Effector memory CD4-positive, alpha-beta T cell (primary cell): ENCODE data around the gene IDUA.
"Not testable (repeated sequence)": the region's sequence is repeated elsewhere in the genome, so short reads cannot be mapped to it uniquely, and the experiment has no call there.

Source experiments
- DNase-seq, 3 donors: peaks; one replicate each; pipeline ENCODE4 v3.0.0-alpha.2; 2020
- H3K27ac ChIP-seq: 2 replicates; pipeline ENCODE4 v1.7.0; 2013; ENCODE audit warnings: mild to moderate bottlenecking, low read length, moderate library complexity; ENCODE audit not compliant: insufficient read depth, poor library complexity, severe bottlenecking
- H3K27me3 ChIP-seq: replicated peaks from 2 replicates; pipeline ENCODE4 v1.7.0; 2013; ENCODE audit warnings: mild to moderate bottlenecking, low read length; ENCODE audit not compliant: insufficient read depth, control insufficient read depth, poor library complexity, severe bottlenecking
- H3K36me3 ChIP-seq: 2 replicates; pipeline ENCODE4 v1.7.0; 2013; ENCODE audit warnings: mild to moderate bottlenecking, low read length, moderate library complexity; ENCODE audit not compliant: control insufficient read depth, insufficient read depth
- H3K4me1 ChIP-seq: 2 replicates; pipeline ENCODE4 v1.7.0; 2013; ENCODE audit warnings: low read length, mild to moderate bottlenecking; ENCODE audit not compliant: control insufficient read depth, insufficient read depth, poor library complexity, severe bottlenecking
- H3K4me3 ChIP-seq: 2 replicates; pipeline ENCODE4 v1.7.0; 2013; ENCODE audit warnings: low read length, low read depth, mild to moderate bottlenecking; ENCODE audit not compliant: insufficient read depth, poor library complexity, severe bottlenecking
- H3K9me3 ChIP-seq: 2 replicates; pipeline ENCODE4 v1.7.0; 2013; ENCODE audit warnings: mild to moderate bottlenecking, low read length, moderate library complexity; ENCODE audit not compliant: control insufficient read depth

Gene IDUA

GRCh38 chr4:997375-998071 lies 10.7 kb downstream of the IDUA start:
- peaks cover 31% of the 10 kb centered on the region for H3K27me3 ChIP-seq
- H3K36me3 ChIP-seq: no peaks in the 10 kb centered on the region
- peaks cover 11% of the 10 kb centered on the region for H3K4me1 ChIP-seq
- H3K4me3 ChIP-seq: no peak overlapping the region
- no peaks in the 10 kb centered on the region for H3K9me3 ChIP-seq
- no peak for DNase-seq
- H3K27ac ChIP-seq: no peak overlapping the region

- no peak overlapping the region for H3K27ac ChIP-seq
- DNase-seq: no peak
- peaks cover 35% of the 10 kb centered on the region for H3K27me3 ChIP-seq
- H3K4me1 ChIP-seq: peaks cover 16% of the 10 kb centered on the region
- H3K4me3 ChIP-seq: no peak overlapping the region
- no peaks in the 10 kb centered on the region for H3K9me3 ChIP-seq
- H3K36me3 ChIP-seq: no peaks in the 10 kb centered on the region
These were observed 11.3 kb downstream of the IDUA start for GRCh38 chr4:998096-998691.

- H3K9me3 ChIP-seq, DNase-seq, H3K36me3 ChIP-seq, H3K4me3 ChIP-seq, H3K27ac ChIP-seq: not testable (repeated sequence)
- Histone ChIP-seq H3K4me1 (peaks cover 21% of the 10 kb centered on the region), H3K27me3 (peaks cover 46% of the 10 kb centered on the region)
These were observed 12.5 kb downstream of the IDUA start for GRCh38 chr4:999240-999863.

GRCh38 chr4:999882-1000425 lies 13.1 kb downstream of the IDUA start:
- Histone ChIP-seq H3K27ac (no peak overlapping the region), H3K27me3 (peaks cover 52% of the 10 kb centered on the region), H3K36me3 (no peaks in the 10 kb centered on the region), H3K4me1 (peaks cover 21% of the 10 kb centered on the region), H3K9me3 (no peaks in the 10 kb centered on the region), H3K4me3 (no peak overlapping the region)
- DNase-seq: no peak

- Histone ChIP-seq H3K27ac (no peak overlapping the region), H3K27me3 (peaks cover 52% of the 10 kb centered on the region), H3K9me3 (no peaks in the 10 kb centered on the region), H3K36me3 (no peaks in the 10 kb centered on the region), H3K4me3 (no peak overlapping the region), H3K4me1 (peaks cover 21% of the 10 kb centered on the region)
- no peak for DNase-seq
These were observed 13.9 kb downstream of the IDUA start for GRCh38 chr4:1000686-1001260.

GRCh38 chr4:1001561-1002130 lies 14.8 kb downstream of the IDUA start:
- no peaks in the 10 kb centered on the region for H3K9me3 ChIP-seq
- H3K36me3 ChIP-seq: no peaks in the 10 kb centered on the region
- no peak for DNase-seq
- peaks cover 50% of the 10 kb centered on the region for H3K27me3 ChIP-seq
- H3K4me1 ChIP-seq: peaks cover 21% of the 10 kb centered on the region
- H3K27ac ChIP-seq: no peak overlapping the region
- H3K4me3 ChIP-seq: no peak overlapping the region

GRCh38 chr4:1002131-1002630 lies 15.3 kb downstream of the IDUA start:
- Histone ChIP-seq H3K9me3 (no peaks in the 10 kb centered on the region), H3K4me1 (peaks cover 21% of the 10 kb centered on the region), H3K36me3 (no peaks in the 10 kb centered on the region), H3K27ac (no peak overlapping the region), H3K27me3 (peaks cover 46% of the 10 kb centered on the region), H3K4me3 (no peak overlapping the region)
- no peak for DNase-seq

GRCh38 chr4:1002631-1003251 lies 15.9 kb downstream of the IDUA start:
- no peaks in the 10 kb centered on the region for H3K36me3 ChIP-seq
- peaks cover 17% of the 10 kb centered on the region for H3K4me1 ChIP-seq
- peaks cover 43% of the 10 kb centered on the region for H3K27me3 ChIP-seq
- H3K27ac ChIP-seq: no peak overlapping the region
- DNase-seq: no peak
- H3K4me3 ChIP-seq: no peak overlapping the region
- no peaks in the 10 kb centered on the region for H3K9me3 ChIP-seq

- no peak overlapping the region for H3K27ac ChIP-seq
- no peak for DNase-seq
- peaks cover 41% of the 10 kb centered on the region for H3K27me3 ChIP-seq
- peaks cover 13% of the 10 kb centered on the region for H3K4me1 ChIP-seq
- H3K36me3 ChIP-seq: no peaks in the 10 kb centered on the region
- no peaks in the 10 kb centered on the region for H3K9me3 ChIP-seq
- no peak overlapping the region for H3K4me3 ChIP-seq
These were observed 16.6 kb downstream of the IDUA start for GRCh38 chr4:1003271-1004070.
